Ovary (tissue), 3 donors: Measurements from ENCODE around the gene CNOT6L.

Source experiments
- CTCF ChIP-seq, 3 donors: fragments of 450-650 bp in 2 of 3; fragments of 200-600 bp in 1 of 3; IDR thresholded peaks; one replicate each; pipeline versions ENCODE4 v1.5.1 to v1.8.0; 2016 to 2022; ENCODE audit warnings: antibody characterized with exemption in 3 of 3, mild to moderate bottlenecking in 1 of 3
- POLR2A ChIP-seq: fragments of 450-650 bp; IDR thresholded peaks from one replicate; pipeline ENCODE4 v1.6.1; 2017; ENCODE audit warnings: antibody characterized with exemption, mild to moderate bottlenecking, moderate library complexity
- donor health status: DM: no; HTN: no; CAD: no.

GRCh38 chr4:77765720-77766119 lies 53.4 kb downstream of the CNOT6L start:
- TF ChIP-seq CTCF (IDR thresholded peaks at IDR 0.05) (no peak), POLR2A (no peak)
